ENCODE measurements around the gene LRIG2. TPM values are rescaled to one million over a fixed set of nuclear protein-coding genes. Genes with fewer than 3 reads are reported as not detected.

LRIG2 gene
- total RNA-seq, 2 experiments from 2014 or later: 15.3 to 21.4 TPM

DNA sequence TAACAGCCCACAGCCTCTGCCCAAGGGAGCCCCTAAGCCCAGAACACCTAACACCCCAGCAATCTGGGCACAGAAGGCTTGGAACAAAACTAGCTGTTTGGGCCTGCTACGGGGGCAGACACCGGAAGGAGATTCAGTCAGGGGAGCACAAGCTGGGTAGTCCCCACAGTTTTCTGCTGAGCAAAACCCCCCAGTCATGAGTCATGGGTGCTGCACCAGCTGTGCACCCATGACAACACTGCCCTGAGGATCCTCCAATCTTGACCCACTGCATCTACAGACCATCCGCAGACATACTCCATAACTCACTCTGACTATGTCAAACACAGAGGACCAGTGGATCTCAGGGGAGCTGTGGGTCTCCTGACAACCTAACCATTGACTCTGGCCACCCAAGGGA is 105.1 kb downstream of the LRIG2 start:
- H3K9me3 Mint-ChIP-seq: no peaks in the 10 kb centered on the region
- H3K27me3 Mint-ChIP-seq: peaks cover 32% of the 10 kb centered on the region
- ATAC-seq (ENCODE audit: low read depth) (no peak), DNase-seq (no peak)
- H3K4me3 Mint-ChIP-seq: no peak overlapping the region
- H3K27ac Mint-ChIP-seq: no peak overlapping the region
- no peaks in the 10 kb centered on the region for H3K4me1 Mint-ChIP-seq
- no peaks in the 10 kb centered on the region for H3K36me3 Mint-ChIP-seq
- POLR2A ChIA-PET: no interaction called here

DNA sequence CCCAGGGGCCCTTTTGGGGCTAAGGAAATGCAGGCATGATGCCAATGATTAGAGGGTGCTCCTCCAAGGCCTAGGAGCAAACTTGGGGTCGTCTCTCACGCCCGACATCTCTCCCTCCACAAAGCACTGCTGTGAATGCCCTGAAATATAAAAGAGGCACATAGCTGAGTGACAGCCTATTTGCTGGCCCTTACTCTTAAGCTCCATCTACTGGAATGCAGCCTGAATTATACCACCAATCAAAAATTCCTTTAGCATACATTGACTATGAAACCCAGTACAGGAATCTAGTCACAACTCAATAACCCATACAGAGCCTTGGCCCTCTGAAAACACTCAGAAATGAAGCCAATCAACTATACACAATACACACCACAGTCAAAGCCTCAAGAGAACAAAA is 105.5 kb downstream of the LRIG2 start:
- Mint-ChIP-seq H3K27ac (no peak overlapping the region), H3K36me3 (no peaks in the 10 kb centered on the region), H3K4me3 (no peak overlapping the region), H3K9me3 (no peaks in the 10 kb centered on the region), H3K27me3 (peaks cover 36% of the 10 kb centered on the region), H3K4me1 (no peaks in the 10 kb centered on the region)
- POLR2A ChIA-PET: no interaction called here
- DNase-seq: no peak
- no peak for ATAC-seq (ENCODE audit: low read depth)

Other genes starting within 250 kb of the LRIG2 start
- 10 to 100 TPM; 31.4 to 35.4 TPM for gene SLC16A1, start 117.0 kb upstream of the LRIG2 start, total RNA-seq